ENCODE data around the gene ETFA.
"Not testable (repeated sequence)": the region's sequence is repeated elsewhere in the genome, so short reads cannot be mapped to it uniquely, and the experiment has no call there.

The ETFA gene

GRCh38 chr15:76270876-76271275, 40.4 kb downstream of the ETFA start:
- DNase-seq (ENCODE audit: low read depth), result no peak

DNA sequence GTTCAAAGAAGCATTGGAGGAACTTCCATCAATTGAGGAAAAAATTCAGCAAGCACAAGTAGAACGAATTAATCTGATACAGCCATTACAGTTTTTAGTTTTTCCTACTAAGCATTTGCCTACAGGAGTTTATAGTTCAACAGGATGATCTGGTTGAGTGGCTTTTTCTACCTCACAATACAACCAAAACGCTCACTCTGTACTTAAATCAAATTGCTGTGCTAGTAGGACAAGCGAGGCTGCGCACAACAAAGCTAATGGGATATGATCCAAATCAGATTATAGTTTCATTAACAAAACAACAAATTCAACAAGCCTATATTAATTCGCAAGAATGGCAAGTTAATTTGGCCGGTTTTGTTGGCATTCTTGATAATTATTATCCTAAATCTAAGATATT, 44.2 kb downstream of the ETFA start:
- no peak for DNase-seq (ENCODE audit: low read depth)

GRCh38 chr15:76265769-76266168, 45.5 kb downstream of the ETFA start:
- DNase-seq (ENCODE audit: low read depth), result not testable (repeated sequence)

DNA sequence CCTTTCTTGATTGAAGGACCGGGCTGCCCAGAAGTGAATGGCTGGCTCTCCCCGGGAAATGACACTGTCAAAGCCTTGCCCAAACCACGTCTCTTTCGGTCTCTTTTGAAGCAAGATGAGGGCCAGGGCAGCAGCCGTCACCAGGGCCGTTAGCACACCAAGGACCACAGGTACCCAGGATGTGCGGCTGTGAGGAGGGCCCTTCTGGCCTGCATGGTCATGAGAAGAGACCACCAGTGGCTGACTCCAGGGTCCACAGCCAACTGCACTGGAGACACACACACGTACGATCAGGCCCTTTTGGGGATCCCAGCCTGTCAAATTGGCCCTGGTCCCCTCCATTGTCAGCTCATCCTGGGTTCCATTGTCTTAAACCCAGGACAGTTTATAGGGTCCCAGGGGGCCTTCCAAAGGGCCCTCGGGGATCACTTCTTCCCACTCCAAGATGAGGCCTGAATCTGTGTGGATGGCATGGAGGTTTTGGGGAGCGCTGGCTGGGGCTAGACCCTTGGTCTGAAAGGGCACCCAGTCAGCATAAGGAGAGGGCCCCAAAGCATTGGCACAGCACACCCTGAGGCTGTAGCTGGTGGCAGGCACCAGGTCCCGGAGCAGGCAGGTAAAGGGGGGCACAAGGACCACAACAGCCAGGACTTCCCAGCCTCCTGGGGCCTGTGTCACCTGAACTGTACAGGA, 50.9 kb downstream of the ETFA start:
- DNase-seq (ENCODE audit: low read depth), result no peak

DNA sequence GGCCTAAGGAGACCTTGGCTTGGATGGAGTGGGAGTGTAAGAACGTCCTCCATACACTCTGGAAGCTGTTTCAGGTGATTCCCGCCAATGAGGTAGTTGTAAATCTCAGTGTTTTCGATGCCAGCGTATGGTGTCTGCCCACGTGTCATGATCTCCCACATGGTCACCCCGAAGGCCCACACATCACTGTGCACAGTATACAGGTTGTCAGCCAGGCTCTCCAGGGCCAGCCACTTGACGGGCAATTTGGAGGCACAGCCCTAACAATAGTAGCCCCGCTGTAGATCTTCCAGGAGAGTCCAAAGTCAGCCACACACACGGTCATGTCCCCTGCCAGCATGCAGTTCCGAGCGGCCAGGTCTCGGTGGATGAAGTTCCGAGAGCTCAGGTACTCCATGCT, 51.9 kb downstream of the ETFA start:
- no peak for DNase-seq (ENCODE audit: low read depth)

GRCh38 chr15:76258460-76258859, 52.8 kb downstream of the ETFA start:
- DNase-seq (ENCODE audit: low read depth), result no peak

DNA sequence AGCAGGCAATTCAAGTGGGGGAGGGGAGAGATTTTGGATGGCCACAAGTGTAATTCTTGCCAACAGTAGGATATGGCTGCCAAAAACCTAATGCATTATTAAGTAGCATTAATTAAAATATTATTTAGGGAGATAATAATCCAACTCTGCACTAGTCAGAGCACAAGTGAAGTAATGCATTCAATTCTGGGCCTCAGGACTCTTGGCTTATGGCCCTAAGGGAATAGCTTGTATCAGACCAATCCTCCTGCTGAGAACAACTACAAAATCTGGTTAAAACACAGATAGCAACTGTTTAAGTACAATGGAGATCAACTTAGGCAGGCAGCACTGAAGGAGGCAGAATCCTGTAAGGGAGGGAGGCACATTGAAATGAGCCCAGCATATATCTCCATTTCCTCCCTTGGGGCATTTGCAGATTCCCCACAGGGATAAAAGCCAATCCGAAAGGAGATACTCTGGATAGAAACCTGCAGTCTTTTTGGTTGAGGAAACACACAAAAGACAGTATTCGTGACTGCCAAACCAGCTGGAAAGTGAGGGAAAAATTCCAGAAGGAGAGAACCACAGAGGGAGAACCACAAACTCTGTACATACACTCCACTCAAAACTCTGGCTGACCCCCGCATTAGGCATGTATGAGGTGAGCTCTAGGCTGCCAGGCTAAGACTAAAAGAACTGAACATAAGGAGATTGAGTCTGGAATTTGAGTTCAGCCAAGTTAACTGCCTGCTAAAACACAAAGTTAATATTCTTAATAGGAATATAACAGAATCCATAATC, 57.4 kb downstream of the ETFA start:
- DNase-seq (ENCODE audit: low read depth), result peak; percentile 13

GRCh38 chr15:76252249-76252648, 59.0 kb downstream of the ETFA start:
- DNase-seq (ENCODE audit: low read depth), result no peak

GRCh38 chr15:76251717-76252116, 59.6 kb downstream of the ETFA start:
- no peak for DNase-seq (ENCODE audit: low read depth)

- DNase-seq (ENCODE audit: low read depth), result no peak
Measured at GRCh38 chr15:76245072-76245610, 66.1 kb downstream of the ETFA start.

GRCh38 chr15:76239786-76240185, 71.5 kb downstream of the ETFA start:
- no peak for DNase-seq (ENCODE audit: low read depth)

DNA sequence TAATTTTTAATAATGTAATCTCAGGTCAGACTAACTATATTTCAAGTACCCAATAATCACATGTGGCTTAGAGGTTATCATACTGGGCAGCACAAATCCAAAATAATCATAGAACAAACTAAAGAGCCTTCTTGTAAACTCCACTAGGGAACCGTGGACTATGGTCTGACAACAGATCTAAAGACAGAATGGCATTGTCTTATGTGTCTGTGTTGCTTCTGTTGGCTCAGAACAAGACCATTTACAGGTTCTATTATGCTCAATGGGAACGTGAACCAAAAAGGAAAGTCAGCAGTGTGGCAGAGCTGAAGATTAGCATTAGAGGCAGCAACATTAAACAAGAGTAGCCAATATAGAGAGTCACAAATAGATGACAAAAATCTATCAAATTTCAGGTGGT, 74.9 kb downstream of the ETFA start:
- no peak for DNase-seq (ENCODE audit: low read depth)

- DNase-seq (ENCODE audit: low read depth), result peak; percentile 61
Measured at GRCh38 chr15:76235186-76235826, 76.0 kb downstream of the ETFA start.

GRCh38 chr15:76234337-76234889, 76.9 kb downstream of the ETFA start:
- DNase-seq (ENCODE audit: low read depth), result no peak

DNA sequence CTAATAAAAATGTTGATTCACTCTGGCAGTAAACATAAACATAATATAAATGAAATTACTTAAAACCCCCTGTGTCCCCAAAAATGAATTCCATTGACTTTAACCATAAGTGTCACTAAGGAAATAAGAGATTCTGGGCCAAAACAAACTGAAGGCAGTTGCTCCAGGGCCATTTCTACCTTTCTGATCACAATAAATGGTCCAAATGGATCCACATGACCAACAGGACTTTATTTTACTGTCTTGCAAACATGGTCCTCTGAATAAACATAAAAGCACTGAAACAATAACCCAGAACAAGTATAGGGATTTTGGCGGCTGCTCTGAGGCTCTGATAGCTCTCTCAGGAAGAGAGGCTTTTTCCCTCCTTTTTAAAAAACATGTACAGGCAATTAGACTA, 77.3 kb downstream of the ETFA start:
- DNase-seq (ENCODE audit: low read depth), result no peak

- no peak for DNase-seq (ENCODE audit: low read depth)
Measured at GRCh38 chr15:76229266-76229665, 82.0 kb downstream of the ETFA start.

DNA sequence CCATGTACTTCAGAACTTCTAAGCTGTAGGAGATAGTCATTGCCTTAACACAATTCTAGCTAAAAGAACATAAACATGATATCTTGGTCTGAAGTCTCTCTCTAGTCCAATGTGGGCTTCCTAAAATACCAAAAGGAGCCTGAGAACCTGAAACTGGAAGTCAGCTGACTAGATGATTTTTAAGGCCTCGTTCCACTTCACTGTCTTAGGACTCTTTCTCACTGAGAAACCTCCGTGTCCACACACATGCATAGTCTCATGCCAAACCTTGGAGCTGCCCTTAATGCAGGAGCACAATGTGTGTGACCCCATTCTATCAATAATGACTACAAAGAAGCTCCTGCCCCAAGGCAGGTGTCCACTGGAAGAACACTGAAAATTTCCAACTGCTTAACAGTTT, 87.7 kb downstream of the ETFA start:
- no peak for DNase-seq (ENCODE audit: low read depth)

GRCh38 chr15:76222159-76222558, 89.1 kb downstream of the ETFA start:
- no peak for DNase-seq (ENCODE audit: low read depth)

GRCh38 chr15:76221085-76221767, 90.0 kb downstream of the ETFA start:
- DNase-seq (ENCODE audit: low read depth), result no peak

DNA sequence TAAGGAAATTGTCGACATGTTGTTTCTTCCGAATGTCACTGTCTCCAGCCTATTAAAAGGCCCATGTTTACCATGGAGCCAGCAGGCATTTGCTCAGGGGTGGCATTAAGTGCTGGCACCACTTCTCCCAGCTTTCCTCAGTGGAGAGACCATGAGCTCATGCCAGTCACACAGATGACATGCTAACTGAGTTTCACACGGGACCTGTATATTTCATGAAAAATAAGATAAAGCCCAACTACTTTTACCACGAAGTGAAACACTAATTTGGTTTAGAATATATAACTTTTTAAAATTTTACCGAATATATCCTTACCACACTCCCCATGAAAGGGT, 93.4 kb downstream of the ETFA start:
- no peak for DNase-seq (ENCODE audit: low read depth)

DNA sequence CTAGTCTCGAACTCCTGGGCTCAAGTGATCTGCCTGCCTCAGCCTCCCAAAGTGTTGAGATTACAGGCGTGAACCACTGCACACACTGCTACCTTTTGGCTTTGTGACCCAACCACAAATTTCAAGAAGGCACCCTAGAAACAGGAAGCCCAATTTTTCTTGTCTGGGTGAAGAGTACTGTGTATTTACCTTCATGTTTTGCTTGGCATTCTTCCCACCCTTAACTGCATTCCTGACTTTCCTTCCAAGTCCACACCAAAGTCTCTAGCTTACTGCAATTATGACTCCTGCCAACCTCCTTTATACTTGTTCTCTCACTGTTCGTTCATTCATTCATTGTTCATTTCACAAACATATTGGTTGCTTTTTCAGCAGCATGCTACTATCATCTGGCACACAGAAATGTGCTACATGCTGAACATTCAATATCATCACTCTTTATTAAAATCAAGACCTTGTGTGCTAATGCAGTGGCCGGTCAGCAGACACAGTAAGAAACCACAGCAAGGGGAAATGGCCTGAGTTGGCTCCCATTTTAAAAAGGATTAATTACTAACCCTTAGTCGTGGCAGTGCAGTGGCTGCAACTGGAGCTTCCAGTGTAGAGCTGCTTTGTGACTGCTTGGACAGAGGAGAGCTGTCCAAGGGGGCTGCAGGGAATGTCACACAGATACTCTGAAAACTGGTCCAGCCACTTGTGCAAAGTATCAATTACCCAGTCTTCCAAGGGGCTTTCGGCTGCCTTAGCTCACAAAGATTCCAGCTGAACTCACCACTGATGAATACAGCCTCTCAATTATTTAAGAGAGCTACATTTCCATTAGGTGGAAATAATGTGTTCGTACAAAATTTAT, 94.0 kb downstream of the ETFA start:
- DNase-seq (ENCODE audit: low read depth), result peak; percentile 58
